MM.1S (cell line): ENCODE data around the gene CDS2.

Experiments used
- DNase-seq: peaks from one replicate; pipeline ENCODE4 v3.0.0-alpha.2; 2015
- H2AFZ ChIP-seq: fragments of 300-600 bp; sonication (generic); 2 replicates; pipeline ENCODE4 v1.6.0; 2016; ENCODE audit warnings: antibody characterized with exemption, low read length
- H3F3A ChIP-seq: fragments of 300-600 bp; sonication (generic); 2 replicates; pipeline ENCODE4 v1.6.1; 2016; ENCODE audit warnings: mild to moderate bottlenecking, antibody characterized with exemption, low read length, moderate library complexity, mixed read lengths; ENCODE audit not compliant: insufficient read depth
- H3K27ac ChIP-seq: fragments of 300-600 bp; sonication (generic); 2 replicates; pipeline ENCODE4 v1.5.1; 2016; ENCODE audit warnings: mild to moderate bottlenecking, low read length
- H3K27me3 ChIP-seq: fragments of 300-600 bp; sonication (generic); replicated peaks from 2 replicates; pipeline ENCODE4 v1.6.0; 2016; ENCODE audit warnings: low read length; ENCODE audit not compliant: insufficient read depth
- H3K36me3 ChIP-seq: fragments of 300-600 bp; sonication (generic); replicated peaks from 2 replicates; pipeline ENCODE4 v1.6.1; 2016; ENCODE audit warnings: mild to moderate bottlenecking, low read length, mixed read lengths; ENCODE audit not compliant: insufficient read depth
- H3K4me1 ChIP-seq: fragments of 300-600 bp; sonication (generic); 2 replicates; pipeline ENCODE4 v1.6.1; 2016; ENCODE audit warnings: low read length, mixed read lengths
- H3K4me2 ChIP-seq: fragments of 300-600 bp; sonication (generic); 2 replicates; pipeline ENCODE4 v1.6.0; 2016; ENCODE audit warnings: low read depth, low read length
- H3K4me3 ChIP-seq: fragments of 300-600 bp; sonication (generic); 2 replicates; pipeline ENCODE4 v1.5.1; 2016; ENCODE audit warnings: low read length, mixed read lengths
- H3K79me2 ChIP-seq: fragments of 300-600 bp; sonication (generic); 2 replicates; pipeline ENCODE4 v1.6.1; 2016; ENCODE audit warnings: mixed run types, low read length, mixed read lengths
- H3K9ac ChIP-seq: fragments of 300-600 bp; sonication (generic); 2 replicates; pipeline ENCODE4 v1.6.1; 2016; ENCODE audit warnings: low read length, mixed read lengths
- H3K9me2 ChIP-seq: fragments of 300-600 bp; sonication (generic); replicated peaks from 2 replicates; pipeline ENCODE4 v1.6.1; 2016; ENCODE audit warnings: mild to moderate bottlenecking, low read length, mixed read lengths; ENCODE audit not compliant: insufficient read depth
- H3K9me3 ChIP-seq: fragments of 300-600 bp; sonication (generic); replicated peaks from 2 replicates; pipeline ENCODE4 v1.6.1; 2016; ENCODE audit warnings: mild to moderate bottlenecking, low read length, mixed read lengths; ENCODE audit not compliant: insufficient read depth
- H4K20me1 ChIP-seq: fragments of 300-600 bp; sonication (generic); 2 replicates; pipeline ENCODE4 v1.6.1; 2016; ENCODE audit warnings: mild to moderate bottlenecking, low read length, moderate library complexity, mixed read lengths; ENCODE audit not compliant: insufficient read depth
- EZH2 ChIP-seq: fragments of 300-600 bp; sonication (generic); optimal IDR thresholded peaks from 2 replicates; pipeline ENCODE3; 2017; ENCODE audit warnings: low read depth, mild to moderate bottlenecking, antibody characterized with exemption, low read length, mixed read lengths
- EZH2phosphoT487 ChIP-seq: fragments of 300-600 bp; sonication (generic); IDR thresholded peaks from 2 replicates; pipeline ENCODE4 v1.6.1; 2018; ENCODE audit warnings: antibody characterized with exemption, low read length
- TF ChIP-seq, protein P1 (sequence below): fragments of 300-600 bp; sonication (generic); IDR thresholded peaks from 2 replicates; pipeline ENCODE4 v1.5.1; 2016; ENCODE audit warnings: antibody characterized with exemption, low read length, mixed read lengths

CDS2 gene

DNA sequence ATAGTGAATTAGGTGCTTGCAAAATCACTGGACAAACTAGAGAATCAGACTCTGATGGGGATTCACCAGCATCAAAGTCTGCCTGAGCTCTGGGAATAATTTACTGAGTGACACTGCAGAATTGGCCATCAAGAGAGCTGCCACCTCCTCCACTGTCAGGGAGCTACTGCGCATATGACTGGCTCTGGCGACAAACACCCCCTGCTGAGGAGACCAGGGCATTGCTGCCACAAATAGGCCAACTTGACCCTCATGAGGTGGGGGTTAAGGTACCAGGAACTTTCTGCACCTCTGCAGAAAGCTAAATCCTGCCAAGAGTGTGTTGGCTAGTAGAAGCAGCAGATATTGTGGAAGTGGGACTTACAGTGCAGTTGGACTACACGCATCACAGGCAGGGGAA lies 88.0 kb downstream of the CDS2 start:
- Histone ChIP-seq H3K4me1 (no peaks in the 10 kb centered on the region), H3K9ac (no peak overlapping the region), H3F3A (no peaks in the 10 kb centered on the region), H3K79me2 (no peaks in the 10 kb centered on the region), H3K9me2 (no peaks in the 10 kb centered on the region), H3K36me3 (no peaks in the 10 kb centered on the region), H3K27ac (no peak overlapping the region), H4K20me1 (no peaks in the 10 kb centered on the region), H3K4me2 (no peak overlapping the region), H2AFZ (no peak overlapping the region), H3K4me3 (no peak overlapping the region), H3K9me3 (no peaks in the 10 kb centered on the region), H3K27me3 (no peaks in the 10 kb centered on the region)
- TF ChIP-seq EZH2phosphoT487: no peak
- TF ChIP-seq, protein P1, sequence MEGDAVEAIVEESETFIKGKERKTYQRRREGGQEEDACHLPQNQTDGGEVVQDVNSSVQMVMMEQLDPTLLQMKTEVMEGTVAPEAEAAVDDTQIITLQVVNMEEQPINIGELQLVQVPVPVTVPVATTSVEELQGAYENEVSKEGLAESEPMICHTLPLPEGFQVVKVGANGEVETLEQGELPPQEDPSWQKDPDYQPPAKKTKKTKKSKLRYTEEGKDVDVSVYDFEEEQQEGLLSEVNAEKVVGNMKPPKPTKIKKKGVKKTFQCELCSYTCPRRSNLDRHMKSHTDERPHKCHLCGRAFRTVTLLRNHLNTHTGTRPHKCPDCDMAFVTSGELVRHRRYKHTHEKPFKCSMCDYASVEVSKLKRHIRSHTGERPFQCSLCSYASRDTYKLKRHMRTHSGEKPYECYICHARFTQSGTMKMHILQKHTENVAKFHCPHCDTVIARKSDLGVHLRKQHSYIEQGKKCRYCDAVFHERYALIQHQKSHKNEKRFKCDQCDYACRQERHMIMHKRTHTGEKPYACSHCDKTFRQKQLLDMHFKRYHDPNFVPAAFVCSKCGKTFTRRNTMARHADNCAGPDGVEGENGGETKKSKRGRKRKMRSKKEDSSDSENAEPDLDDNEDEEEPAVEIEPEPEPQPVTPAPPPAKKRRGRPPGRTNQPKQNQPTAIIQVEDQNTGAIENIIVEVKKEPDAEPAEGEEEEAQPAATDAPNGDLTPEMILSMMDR: no peak
- no peak for TF ChIP-seq EZH2
- DNase-seq: no peak

DNA sequence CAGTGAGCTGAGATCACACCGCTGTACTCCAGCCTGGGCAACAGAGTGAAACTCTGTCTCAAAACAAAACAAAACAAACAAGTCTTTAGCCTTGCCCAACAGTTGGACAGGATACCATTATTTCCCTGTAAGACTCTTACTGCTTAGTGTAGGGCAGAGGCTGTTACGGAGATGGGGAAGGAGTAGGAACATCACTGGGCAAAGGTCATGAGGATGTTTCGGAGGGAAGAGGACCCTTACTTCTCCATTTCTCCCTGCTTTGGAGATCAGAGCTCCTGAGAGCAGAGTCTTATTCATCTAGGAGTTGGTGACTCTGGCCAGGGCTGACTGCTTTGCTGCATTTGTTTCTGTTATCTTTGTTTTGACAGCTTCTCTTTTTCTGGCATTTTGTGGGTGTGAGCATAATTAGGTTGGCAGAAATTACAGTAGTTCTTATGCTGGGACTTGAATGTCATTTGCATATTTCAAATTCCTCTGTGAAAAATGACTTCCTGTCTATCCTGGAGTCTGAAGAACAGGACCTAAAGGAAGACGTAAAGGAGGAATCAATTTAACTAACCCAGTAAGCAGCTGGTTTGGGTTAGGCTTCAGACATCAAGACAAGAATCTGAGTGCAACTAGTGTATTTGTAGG lies 89.0 kb downstream of the CDS2 start:
- Histone ChIP-seq H3K9me3 (no peaks in the 10 kb centered on the region), H3K27me3 (no peaks in the 10 kb centered on the region), H3K27ac (no peak overlapping the region), H3F3A (no peaks in the 10 kb centered on the region), H3K4me3 (no peak overlapping the region), H2AFZ (no peak overlapping the region), H4K20me1 (no peaks in the 10 kb centered on the region), H3K9ac (no peak overlapping the region), H3K9me2 (no peaks in the 10 kb centered on the region), H3K4me2 (no peak overlapping the region), H3K79me2 (no peaks in the 10 kb centered on the region), H3K36me3 (no peaks in the 10 kb centered on the region), H3K4me1 (no peaks in the 10 kb centered on the region)
- TF ChIP-seq EZH2 (no peak), EZH2phosphoT487 (no peak)
- TF ChIP-seq, protein P1: no peak
- DNase-seq: no peak

DNA sequence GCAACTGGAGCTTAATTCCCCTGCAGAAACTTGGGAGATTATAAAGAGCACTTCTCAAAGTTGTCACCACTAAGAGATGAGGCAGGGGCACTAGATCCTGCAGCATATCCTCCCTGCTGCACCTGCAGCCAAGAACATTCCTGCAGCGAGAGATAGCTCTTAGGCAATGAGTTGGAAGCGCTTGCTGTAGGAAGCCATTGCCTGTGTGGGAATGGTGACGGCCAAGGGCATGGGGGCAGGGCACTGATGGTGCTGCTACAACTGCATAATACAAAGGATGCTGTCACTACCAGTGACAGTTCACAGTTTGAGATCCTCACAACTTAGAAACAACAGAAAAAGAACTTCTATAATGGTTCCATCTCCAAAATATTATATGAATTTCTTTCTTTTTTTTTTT lies 89.9 kb downstream of the CDS2 start:
- no peaks in the 10 kb centered on the region for H3K36me3 ChIP-seq
- no peaks in the 10 kb centered on the region for H3K27me3 ChIP-seq
- no peaks in the 10 kb centered on the region for H3K4me1 ChIP-seq
- no peaks in the 10 kb centered on the region for H3K9me2 ChIP-seq
- H3K27ac ChIP-seq: no peak overlapping the region
- no peak overlapping the region for H2AFZ ChIP-seq
- H3F3A ChIP-seq: no peaks in the 10 kb centered on the region
- no peaks in the 10 kb centered on the region for H3K9me3 ChIP-seq
- H3K79me2 ChIP-seq: no peaks in the 10 kb centered on the region
- H3K9ac ChIP-seq: no peak overlapping the region
- H3K4me2 ChIP-seq: no peak overlapping the region
- DNase-seq: no peak
- H3K4me3 ChIP-seq: no peak overlapping the region
- no peaks in the 10 kb centered on the region for H4K20me1 ChIP-seq
- TF ChIP-seq, protein P1: no peak
- TF ChIP-seq EZH2: no peak
- no peak for TF ChIP-seq EZH2phosphoT487
